ENCODE data around the gene CCDC88C.
"Not testable (repeated sequence)": the region's sequence is repeated elsewhere in the genome, so short reads cannot be mapped to it uniquely, and the experiment has no call there.

CCDC88C gene

GRCh38 chr14:91246051-91246852, 171.4 kb downstream of the CCDC88C start:
- peak in 1 of 2 donors; percentile 60 for DNase-seq (ENCODE audit: low read depth in 2 of 2)

- not testable (repeated sequence) for DNase-seq (ENCODE audit: low read depth in 2 of 2)
Measured at GRCh38 chr14:91245616-91246015, 172.0 kb downstream of the CCDC88C start.

GRCh38 chr14:91245029-91245428, 172.6 kb downstream of the CCDC88C start:
- DNase-seq (ENCODE audit: low read depth in 2 of 2) = peak in 1 of 2 donors; percentile 65

GRCh38 chr14:91244501-91244901, 173.1 kb downstream of the CCDC88C start, which contains the start of gene GPR68:
GPR68 (minus strand) TSS chr14:91244704; CDS start chr14:91235050, 9,654 bp downstream.
- no peak for DNase-seq (ENCODE audit: low read depth in 2 of 2)

- no peak for DNase-seq (ENCODE audit: low read depth in 2 of 2)
Measured at GRCh38 chr14:91243074-91243471, 174.5 kb downstream of the CCDC88C start.

- no peak for DNase-seq (ENCODE audit: low read depth in 2 of 2)
Measured at GRCh38 chr14:91242635-91243034, 175.0 kb downstream of the CCDC88C start.

- DNase-seq (ENCODE audit: low read depth in 2 of 2) = no peak
Measured at GRCh38 chr14:91241863-91242262, 175.8 kb downstream of the CCDC88C start.

- no peak for DNase-seq (ENCODE audit: low read depth in 2 of 2)
Measured at GRCh38 chr14:91238661-91239060, 179.0 kb downstream of the CCDC88C start.

GRCh38 chr14:91238085-91238484, 179.5 kb downstream of the CCDC88C start:
- no peak for DNase-seq (ENCODE audit: low read depth in 2 of 2)

GRCh38 chr14:91237219-91237618, 180.4 kb downstream of the CCDC88C start:
- no peak for DNase-seq (ENCODE audit: low read depth in 2 of 2)

- DNase-seq (ENCODE audit: low read depth in 2 of 2) = no peak
Measured at GRCh38 chr14:91235841-91236240, 181.8 kb downstream of the CCDC88C start.

GRCh38 chr14:91234791-91235114, 182.9 kb downstream of the CCDC88C start:
- no peak for DNase-seq (ENCODE audit: low read depth in 2 of 2)

- DNase-seq (ENCODE audit: low read depth in 2 of 2) = no peak
Measured at GRCh38 chr14:91233936-91234790, 183.5 kb downstream of the CCDC88C start.

- DNase-seq (ENCODE audit: low read depth in 2 of 2) = no peak
Measured at GRCh38 chr14:91232603-91233002, 185.0 kb downstream of the CCDC88C start.

GRCh38 chr14:91232052-91232451, 185.6 kb downstream of the CCDC88C start:
- no peak for DNase-seq (ENCODE audit: low read depth in 2 of 2)

- no peak for DNase-seq (ENCODE audit: low read depth in 2 of 2)
Measured at GRCh38 chr14:91231446-91231845, 186.2 kb downstream of the CCDC88C start.

- no peak for DNase-seq (ENCODE audit: low read depth in 2 of 2)
Measured at GRCh38 chr14:91230397-91231035, 187.1 kb downstream of the CCDC88C start.

GRCh38 chr14:91229743-91230200, 187.8 kb downstream of the CCDC88C start:
- DNase-seq (ENCODE audit: low read depth in 2 of 2) = no peak

GRCh38 chr14:91229005-91229382, 188.6 kb downstream of the CCDC88C start:
- no peak for DNase-seq (ENCODE audit: low read depth in 2 of 2)

- peak; percentile 59 to 78 for DNase-seq (ENCODE audit: low read depth in 2 of 2)
Measured at GRCh38 chr14:91228112-91229004, 189.3 kb downstream of the CCDC88C start.

GRCh38 chr14:91227183-91227628, 190.4 kb downstream of the CCDC88C start:
- DNase-seq (ENCODE audit: low read depth in 2 of 2) = no peak

All from activated CD8-positive, alpha-beta memory T cell treated with anti-CD3 and anti-CD28 coated beads for 4 hours (primary cell).